ENCODE results near the gene ERICH6B. TPM values are rescaled to one million over a fixed set of nuclear protein-coding genes. Genes with fewer than 3 reads are reported as not detected.
A peak's percentile ranks its signal among the peaks of the same experiment; 100 is the strongest.

ERICH6B gene
- total RNA-seq, 3 donors from 2014 or later, result not detected

- ATAC-seq (no peak), DNase-seq (no peak)
- Mint-ChIP-seq H3K4me1 (ENCODE audit: low read depth) (no peaks in the 10 kb centered on the region), H3K9me3 (no peaks in the 10 kb centered on the region), H3K27me3 (ENCODE audit: low read depth) (peaks cover 3% of the 10 kb centered on the region), H3K4me3 (no peak overlapping the region), H3K36me3 (ENCODE audit: insufficient read depth) (no peaks in the 10 kb centered on the region)
Measured at GRCh38 chr13:45590066-45590465, 25.5 kb downstream of the ERICH6B start.

GRCh38 chr13:45587897-45588296, 27.6 kb downstream of the ERICH6B start:
- Mint-ChIP-seq H3K36me3 (ENCODE audit: insufficient read depth) (no peaks in the 10 kb centered on the region), H3K4me1 (ENCODE audit: low read depth) (no peaks in the 10 kb centered on the region), H3K4me3 (no peak overlapping the region), H3K27me3 (ENCODE audit: low read depth) (no peaks in the 10 kb centered on the region), H3K9me3 (no peaks in the 10 kb centered on the region)
- no peak for DNase-seq
- no peak for ATAC-seq

GRCh38 chr13:45584816-45585215, 30.7 kb downstream of the ERICH6B start:
- Mint-ChIP-seq H3K4me1 (ENCODE audit: low read depth) (no peaks in the 10 kb centered on the region), H3K9me3 (no peaks in the 10 kb centered on the region), H3K27me3 (ENCODE audit: low read depth) (no peaks in the 10 kb centered on the region), H3K4me3 (no peak overlapping the region), H3K36me3 (ENCODE audit: insufficient read depth) (no peaks in the 10 kb centered on the region)
- ATAC-seq (no peak), DNase-seq (no peak)

- Mint-ChIP-seq H3K9me3 (no peaks in the 10 kb centered on the region), H3K27me3 (ENCODE audit: low read depth) (peaks cover 3% of the 10 kb centered on the region)
Measured at GRCh38 chr13:45582408-45583076, 33.0 kb downstream of the ERICH6B start.

GRCh38 chr13:45576466-45576865, 39.1 kb downstream of the ERICH6B start:
- no peaks in the 10 kb centered on the region for H3K4me1 Mint-ChIP-seq (ENCODE audit: low read depth)
- ATAC-seq (no peak), DNase-seq (no peak)
- peaks cover 24% of the 10 kb centered on the region for H3K27me3 Mint-ChIP-seq (ENCODE audit: low read depth)
- H3K9me3 Mint-ChIP-seq, result no peaks in the 10 kb centered on the region
- H3K36me3 Mint-ChIP-seq (ENCODE audit: insufficient read depth), result no peaks in the 10 kb centered on the region
- H3K4me3 Mint-ChIP-seq, result no peak overlapping the region

More at GRCh38 chr13:45582408-45583076, 33.0 kb downstream of the ERICH6B start:
- ATAC-seq (no peak), DNase-seq (no peak)
- H3K4me1 Mint-ChIP-seq (ENCODE audit: low read depth), result no peaks in the 10 kb centered on the region
- H3K4me3 Mint-ChIP-seq, result no peak overlapping the region
- no peaks in the 10 kb centered on the region for H3K36me3 Mint-ChIP-seq (ENCODE audit: insufficient read depth)

- no peaks in the 10 kb centered on the region for H3K9me3 Mint-ChIP-seq
- no peak for ATAC-seq
Measured at GRCh38 chr13:45575830-45576180, 39.7 kb downstream of the ERICH6B start.

GRCh38 chr13:45575146-45575829, 40.3 kb downstream of the ERICH6B start:
- H3K4me1 Mint-ChIP-seq (ENCODE audit: low read depth), result no peaks in the 10 kb centered on the region

More at GRCh38 chr13:45575830-45576180, 39.7 kb downstream of the ERICH6B start:
- Mint-ChIP-seq H3K27me3 (ENCODE audit: low read depth) (peaks cover 27% of the 10 kb centered on the region), H3K36me3 (ENCODE audit: insufficient read depth) (no peaks in the 10 kb centered on the region), H3K4me3 (no peak overlapping the region), H3K4me1 (ENCODE audit: low read depth) (no peaks in the 10 kb centered on the region)
- DNase-seq, result no peak

GRCh38 chr13:45565331-45565730, 50.2 kb downstream of the ERICH6B start:
- no peaks in the 10 kb centered on the region for H3K36me3 Mint-ChIP-seq (ENCODE audit: insufficient read depth)
- H3K4me1 Mint-ChIP-seq (ENCODE audit: low read depth), result no peaks in the 10 kb centered on the region
- peaks cover 3% of the 10 kb centered on the region for H3K27me3 Mint-ChIP-seq (ENCODE audit: low read depth)
- H3K9me3 Mint-ChIP-seq, result no peaks in the 10 kb centered on the region
- ATAC-seq (no peak), DNase-seq (no peak)
- no peak overlapping the region for H3K4me3 Mint-ChIP-seq

More at GRCh38 chr13:45575146-45575829, 40.3 kb downstream of the ERICH6B start:
- H3K27me3 Mint-ChIP-seq (ENCODE audit: low read depth), result peaks cover 27% of the 10 kb centered on the region
- H3K4me3 Mint-ChIP-seq, result no peak overlapping the region
- ATAC-seq (no peak), DNase-seq (no peak)
- no peaks in the 10 kb centered on the region for H3K9me3 Mint-ChIP-seq
- H3K36me3 Mint-ChIP-seq (ENCODE audit: insufficient read depth), result no peaks in the 10 kb centered on the region

GRCh38 chr13:45564133-45564776, 51.3 kb downstream of the ERICH6B start:
- H3K4me3 Mint-ChIP-seq, result no peak overlapping the region
- no peaks in the 10 kb centered on the region for H3K36me3 Mint-ChIP-seq (ENCODE audit: insufficient read depth)
- no peak for DNase-seq
- H3K4me1 Mint-ChIP-seq (ENCODE audit: low read depth), result no peaks in the 10 kb centered on the region
- peaks cover 3% of the 10 kb centered on the region for H3K27me3 Mint-ChIP-seq (ENCODE audit: low read depth)
- peak in 1 of 2 donors; percentile 40 for ATAC-seq
- no peaks in the 10 kb centered on the region for H3K9me3 Mint-ChIP-seq

GRCh38 chr13:45554604-45555109, 60.9 kb downstream of the ERICH6B start:
- Mint-ChIP-seq H3K27me3 (ENCODE audit: low read depth) (no peaks in the 10 kb centered on the region), H3K36me3 (ENCODE audit: insufficient read depth) (no peaks in the 10 kb centered on the region), H3K4me3 (no peak overlapping the region), H3K4me1 (ENCODE audit: low read depth) (no peaks in the 10 kb centered on the region), H3K9me3 (no peaks in the 10 kb centered on the region)
- no peak for ATAC-seq
- no peak for DNase-seq

GRCh38 chr13:45548281-45548680, 67.3 kb downstream of the ERICH6B start:
- H3K4me1 Mint-ChIP-seq (ENCODE audit: low read depth), result no peaks in the 10 kb centered on the region
- no peak for ATAC-seq
- peaks cover 3% of the 10 kb centered on the region for H3K27me3 Mint-ChIP-seq (ENCODE audit: low read depth)

GRCh38 chr13:45546410-45546765, 69.2 kb downstream of the ERICH6B start:
- no peak overlapping the region for H3K4me3 Mint-ChIP-seq
- no peaks in the 10 kb centered on the region for H3K4me1 Mint-ChIP-seq (ENCODE audit: low read depth)
- H3K27me3 Mint-ChIP-seq (ENCODE audit: low read depth), result peaks cover 3% of the 10 kb centered on the region
- H3K36me3 Mint-ChIP-seq (ENCODE audit: insufficient read depth), result no peaks in the 10 kb centered on the region
- H3K9me3 Mint-ChIP-seq, result no peaks in the 10 kb centered on the region
- ATAC-seq (no peak), DNase-seq (no peak)

More at GRCh38 chr13:45548281-45548680, 67.3 kb downstream of the ERICH6B start:
- no peak overlapping the region for H3K4me3 Mint-ChIP-seq
- DNase-seq, result no peak
- H3K36me3 Mint-ChIP-seq (ENCODE audit: insufficient read depth), result no peaks in the 10 kb centered on the region
- no peaks in the 10 kb centered on the region for H3K9me3 Mint-ChIP-seq

- ATAC-seq, result no peak
Measured at GRCh38 chr13:45545686-45546409, 69.7 kb downstream of the ERICH6B start.

GRCh38 chr13:45544520-45544919, 71.0 kb downstream of the ERICH6B start:
- no peak for DNase-seq
- H3K36me3 Mint-ChIP-seq (ENCODE audit: insufficient read depth), result no peaks in the 10 kb centered on the region
- no peak overlapping the region for H3K4me3 Mint-ChIP-seq
- no peak for ATAC-seq
- H3K27me3 Mint-ChIP-seq (ENCODE audit: low read depth), result peaks cover 3% of the 10 kb centered on the region
- H3K9me3 Mint-ChIP-seq, result no peaks in the 10 kb centered on the region
- no peaks in the 10 kb centered on the region for H3K4me1 Mint-ChIP-seq (ENCODE audit: low read depth)

More at GRCh38 chr13:45545686-45546409, 69.7 kb downstream of the ERICH6B start:
- no peak for DNase-seq
- H3K9me3 Mint-ChIP-seq, result no peaks in the 10 kb centered on the region
- no peaks in the 10 kb centered on the region for H3K4me1 Mint-ChIP-seq (ENCODE audit: low read depth)
- peaks cover 3% of the 10 kb centered on the region for H3K27me3 Mint-ChIP-seq (ENCODE audit: low read depth)
- H3K4me3 Mint-ChIP-seq, result no peak overlapping the region
- H3K36me3 Mint-ChIP-seq (ENCODE audit: insufficient read depth), result no peaks in the 10 kb centered on the region
